GM18526 (cell line): ENCODE measurements around the gene GRM8.

Experiments used
- POLR2A ChIP-seq: IDR thresholded peaks from 3 replicates; pipeline ENCODE4 v1.6.1; 2011; ENCODE audit not compliant: insufficient read length; ENCODE audit errors: extremely low read depth

The GRM8 gene

DNA sequence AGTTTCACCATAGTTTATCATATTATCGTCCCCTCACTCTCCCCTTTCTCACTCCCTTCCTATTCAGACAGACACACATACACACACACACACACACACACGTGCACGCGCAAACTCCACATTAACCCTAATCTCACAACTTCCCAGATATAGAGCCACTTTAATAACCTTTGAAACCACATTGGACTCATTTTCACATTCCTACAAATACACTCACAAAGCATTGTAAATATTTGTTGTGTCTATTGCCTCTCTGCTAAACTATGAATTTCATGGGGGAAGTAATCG, 433.6 kb downstream of the GRM8 start:
- no peak for TF ChIP-seq POLR2A

DNA sequence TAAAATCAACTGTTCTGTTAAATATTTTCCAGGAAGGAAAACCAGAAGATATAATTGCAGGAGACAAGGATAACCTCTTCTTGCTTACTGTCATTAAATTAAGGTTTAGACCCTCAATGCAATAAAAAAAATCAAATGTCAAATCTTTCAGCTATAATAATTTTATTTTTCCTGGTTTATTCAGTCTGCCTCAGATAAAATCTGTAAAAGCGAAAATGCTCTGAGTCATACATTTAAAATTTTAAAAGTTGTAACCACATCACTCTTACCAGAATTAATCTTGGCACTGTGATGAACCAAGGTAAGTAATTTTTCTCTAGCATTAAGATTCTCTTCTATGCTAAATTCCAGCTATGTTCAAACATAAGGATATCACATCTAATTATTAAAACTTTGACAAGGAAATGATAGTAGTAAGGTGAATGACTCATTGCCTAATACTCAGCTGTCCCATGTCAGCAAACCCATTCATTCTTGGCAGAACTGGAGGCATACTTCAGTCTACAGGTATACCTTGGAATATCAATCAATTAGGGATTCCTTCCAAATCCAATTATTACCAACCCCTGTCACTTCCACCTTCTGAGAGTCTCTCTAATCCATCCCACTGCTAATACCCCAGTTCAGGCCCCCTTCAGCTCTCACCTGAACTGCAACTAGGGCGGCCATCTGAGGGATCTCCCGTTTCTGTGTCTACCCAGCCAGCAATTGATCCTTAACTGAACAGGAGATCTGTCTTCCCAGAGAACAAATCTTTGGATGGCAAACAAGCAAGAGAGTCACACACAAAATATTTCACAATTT, 434.1 kb downstream of the GRM8 start:
- TF ChIP-seq POLR2A = no peak

DNA sequence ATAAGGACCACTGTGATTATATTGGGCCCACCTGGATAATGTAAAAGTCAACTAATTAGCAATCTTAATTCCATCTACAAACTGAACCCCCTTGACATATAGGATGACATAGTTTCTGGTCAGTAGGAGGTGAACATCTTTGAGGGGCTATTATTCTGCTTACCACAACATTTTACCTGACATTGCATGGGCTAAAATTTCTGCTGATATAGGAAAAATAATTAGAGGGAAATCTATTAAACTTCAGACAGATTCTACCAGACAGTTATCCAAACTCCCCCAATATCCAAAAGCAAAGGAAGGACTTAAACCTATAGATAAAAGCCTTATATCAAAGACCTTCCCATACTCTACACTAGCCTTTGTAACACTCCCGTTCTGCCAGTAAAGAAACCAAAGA, 443.6 kb downstream of the GRM8 start:
- no peak for TF ChIP-seq POLR2A

DNA sequence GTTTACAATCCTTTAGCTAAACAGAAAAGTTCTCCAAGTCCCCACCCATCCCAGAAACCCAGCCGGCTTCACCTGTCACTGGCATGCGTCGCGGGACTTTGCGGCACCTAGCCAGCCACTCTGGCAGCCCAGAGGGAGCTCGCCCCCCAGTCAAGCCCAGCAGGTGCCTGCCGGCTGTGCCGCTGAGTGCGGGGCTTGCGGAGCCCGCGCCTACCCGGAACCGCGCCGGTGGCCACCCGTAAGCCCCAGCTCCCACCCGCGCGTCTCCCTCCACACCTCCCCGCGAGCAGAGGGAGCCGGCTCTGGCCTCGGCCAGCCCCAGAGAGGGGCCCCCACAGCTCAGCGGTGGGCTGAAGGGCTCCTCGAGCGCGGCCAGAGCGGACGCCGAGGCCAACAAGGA, 446.1 kb downstream of the GRM8 start:
- TF ChIP-seq POLR2A = no peak

DNA sequence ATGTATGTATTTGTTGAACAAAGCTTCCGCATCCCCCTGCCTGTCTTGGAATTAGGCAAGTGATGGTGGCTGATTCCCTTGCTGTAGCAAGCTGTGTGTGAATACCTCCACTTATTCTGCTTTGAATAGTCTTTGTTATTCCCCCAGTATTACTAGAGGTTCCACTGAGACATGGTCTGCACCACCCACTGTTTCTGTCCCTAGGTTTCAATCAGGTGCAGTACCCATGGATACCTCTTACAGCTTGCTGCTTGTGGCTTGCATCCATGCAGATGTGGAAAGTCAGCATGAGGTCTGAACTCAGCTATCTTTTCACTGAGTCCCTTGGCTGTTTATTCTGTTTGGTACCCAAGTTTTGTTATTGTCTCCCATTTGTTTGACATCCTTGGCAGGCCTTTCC, 447.4 kb downstream of the GRM8 start:
- no peak for TF ChIP-seq POLR2A

DNA sequence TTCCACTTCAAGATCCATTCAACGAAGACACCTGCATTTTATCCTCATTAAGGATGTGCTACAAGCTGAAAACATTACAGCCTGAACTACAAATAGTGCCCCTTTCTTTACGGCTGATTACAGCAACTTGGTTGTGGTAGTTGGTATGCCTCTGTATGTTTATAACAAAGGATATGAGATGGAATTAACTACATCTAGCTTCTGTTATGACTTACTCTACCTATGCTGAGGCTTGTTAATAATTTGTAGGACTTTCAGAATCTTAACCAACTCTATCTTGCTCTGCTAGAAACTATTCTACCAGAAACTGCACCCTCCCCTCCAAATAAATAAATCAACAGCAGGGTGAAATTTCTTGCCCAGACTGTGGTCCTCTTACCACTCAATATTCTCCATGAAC, 448.1 kb downstream of the GRM8 start:
- TF ChIP-seq POLR2A = no peak

DNA sequence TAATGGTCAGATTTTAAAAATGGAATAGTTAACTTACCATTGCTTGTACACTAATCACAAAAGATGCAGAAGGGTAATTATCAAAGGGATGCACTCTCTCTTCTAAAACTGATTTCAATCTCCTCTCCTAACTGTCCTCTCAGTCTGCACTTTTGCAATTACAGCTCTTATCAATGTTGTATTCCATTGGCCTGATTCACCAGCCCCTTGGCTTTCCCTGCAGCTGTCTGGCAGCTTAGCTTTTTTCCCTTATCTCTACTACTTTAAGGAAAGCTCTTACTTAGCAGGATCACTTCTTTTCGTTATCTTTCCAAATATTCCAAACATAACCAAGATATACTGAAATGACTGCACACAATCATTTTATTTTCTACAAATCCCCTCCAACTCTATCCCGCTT, 448.8 kb downstream of the GRM8 start:
- no peak for TF ChIP-seq POLR2A

DNA sequence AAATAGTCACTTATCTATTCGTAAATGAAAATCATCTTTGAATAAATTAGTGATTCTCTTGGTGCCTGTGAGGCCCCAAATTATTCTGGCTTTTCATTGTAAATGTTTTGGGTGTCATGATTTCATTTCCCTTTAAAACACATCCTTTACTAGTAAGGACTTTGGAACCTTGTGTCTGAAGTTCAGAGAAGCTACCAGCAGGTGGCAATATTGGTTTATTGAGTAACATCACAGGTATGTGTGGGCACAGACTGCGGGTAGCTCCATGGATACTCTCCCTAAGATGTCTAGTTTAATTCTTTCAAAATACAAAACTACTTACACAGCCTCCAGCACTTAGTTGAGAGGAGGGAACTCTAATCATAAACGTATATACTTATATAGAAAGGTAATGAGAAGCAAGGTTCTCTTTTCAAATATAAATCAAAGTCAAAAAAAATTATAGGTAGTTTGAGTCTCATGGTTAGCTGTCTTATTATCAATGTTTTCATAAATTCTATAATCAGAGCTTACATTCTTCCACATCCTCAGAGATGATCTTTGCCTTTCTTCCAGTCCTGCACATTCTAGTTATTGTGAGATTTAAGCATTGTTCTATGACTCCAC, 449.6 kb downstream of the GRM8 start:
- no peak for TF ChIP-seq POLR2A

DNA sequence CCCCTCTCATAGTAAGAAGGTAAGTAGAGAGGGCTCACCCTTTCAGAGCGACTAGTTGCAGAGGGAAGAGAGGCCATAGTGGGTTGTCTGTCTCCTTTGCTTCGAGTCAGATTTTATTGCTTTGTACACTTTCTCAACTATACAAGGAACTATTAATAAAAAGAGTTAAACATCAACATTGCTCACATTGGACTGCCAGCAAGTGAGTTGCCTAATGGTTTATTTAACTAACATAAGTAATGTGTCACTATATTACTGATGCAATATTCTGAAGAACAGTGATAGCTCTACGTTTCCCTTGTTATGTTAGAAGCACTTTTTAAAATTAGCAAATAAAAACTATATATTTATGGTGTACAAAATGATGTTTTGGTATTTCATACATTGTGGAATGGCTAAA, 451.0 kb downstream of the GRM8 start:
- no peak for TF ChIP-seq POLR2A

DNA sequence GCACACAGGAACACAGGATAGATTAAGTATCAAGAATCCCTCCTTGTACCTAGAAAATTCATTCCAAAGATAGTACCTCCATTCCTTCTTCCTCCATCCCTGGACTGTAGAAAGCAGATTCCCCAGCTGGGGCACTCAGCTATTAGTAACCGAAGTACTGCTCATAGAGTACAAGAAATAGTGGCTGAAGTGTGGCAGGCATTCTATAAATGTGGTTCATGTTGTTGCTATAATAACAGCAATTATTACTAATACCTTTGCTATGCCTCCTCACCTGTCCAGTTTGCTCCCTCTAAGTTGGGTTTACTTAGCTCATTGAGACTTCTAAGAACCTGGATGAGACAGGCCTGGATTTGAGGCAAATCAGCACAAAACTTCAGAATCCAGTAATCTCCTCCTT, 453.2 kb downstream of the GRM8 start:
- TF ChIP-seq POLR2A = no peak

DNA sequence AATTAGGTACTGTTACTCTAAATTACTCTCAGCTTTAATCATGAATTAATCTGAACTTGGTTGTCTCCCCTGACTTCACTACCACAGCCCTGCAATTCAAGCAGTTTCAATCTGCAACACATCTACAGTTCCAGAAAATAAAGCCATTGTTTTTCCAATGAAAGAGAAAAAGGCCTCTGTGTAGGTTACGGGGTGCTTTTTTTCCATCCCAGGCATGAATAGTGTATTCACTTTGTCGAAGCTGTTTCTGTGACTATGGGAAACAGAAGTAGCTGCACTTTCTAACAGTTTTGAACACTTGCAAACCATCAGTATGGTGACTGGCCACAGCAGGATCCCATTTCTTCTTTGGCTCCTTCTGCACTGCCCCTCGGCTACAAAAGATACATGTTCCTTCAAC, 460.2 kb downstream of the GRM8 start:
- no peak for TF ChIP-seq POLR2A

DNA sequence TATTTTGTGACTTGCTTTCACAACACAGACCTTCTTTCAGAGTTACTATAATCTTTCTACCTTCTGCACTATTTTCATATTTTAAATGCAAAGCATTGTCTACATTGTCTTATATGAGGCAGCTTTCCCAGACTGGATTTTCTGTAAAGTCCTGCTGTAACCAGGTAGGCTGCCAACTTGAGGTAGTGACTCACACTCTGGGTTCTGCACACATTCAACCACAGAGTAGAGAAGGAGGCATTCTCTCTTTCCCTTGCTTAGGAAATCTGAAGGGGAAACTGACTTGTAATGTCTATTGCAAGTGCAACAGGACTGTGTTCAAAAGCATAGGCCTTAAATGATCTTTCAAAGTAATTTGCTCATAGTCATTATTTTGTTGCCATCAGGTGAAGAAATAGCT, 461.4 kb downstream of the GRM8 start:
- TF ChIP-seq POLR2A = no peak

DNA sequence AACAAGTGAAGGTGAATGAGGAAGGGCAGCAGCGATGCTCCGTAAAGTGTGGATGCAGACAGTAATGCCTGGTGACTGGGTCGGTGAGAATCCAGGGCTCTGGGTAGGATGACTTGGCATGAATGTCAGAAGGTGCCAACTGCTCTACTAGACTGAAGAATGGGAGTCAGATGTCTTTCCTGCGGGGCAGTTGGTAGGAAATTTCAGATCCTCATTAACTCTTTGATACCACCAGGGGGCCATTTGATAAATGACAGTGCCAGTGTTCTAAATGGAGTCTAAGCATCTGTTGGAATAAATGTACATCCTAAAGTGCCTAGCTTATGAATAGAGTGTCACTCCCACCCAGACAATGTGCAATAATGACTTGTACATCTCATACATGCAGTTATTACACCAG, 462.0 kb downstream of the GRM8 start:
- no peak for TF ChIP-seq POLR2A

DNA sequence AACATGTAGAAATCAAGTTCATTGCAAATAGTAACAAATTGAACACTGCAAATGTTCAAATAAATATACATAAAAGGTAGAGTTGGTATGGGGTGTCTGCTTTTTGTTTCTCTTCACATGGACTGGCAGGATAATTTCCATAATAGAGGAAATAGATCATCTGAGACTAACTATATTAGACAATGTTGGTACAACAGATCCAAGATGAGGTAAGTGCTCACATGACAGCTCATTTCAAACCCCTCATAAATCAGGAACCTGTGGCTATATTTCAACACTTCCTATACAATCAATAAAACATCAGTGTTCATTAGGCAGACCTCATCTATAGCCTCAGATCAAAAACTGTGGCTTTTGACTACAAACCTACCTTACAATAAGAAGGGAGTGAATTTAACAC, 469.1 kb downstream of the GRM8 start:
- no peak for TF ChIP-seq POLR2A

DNA sequence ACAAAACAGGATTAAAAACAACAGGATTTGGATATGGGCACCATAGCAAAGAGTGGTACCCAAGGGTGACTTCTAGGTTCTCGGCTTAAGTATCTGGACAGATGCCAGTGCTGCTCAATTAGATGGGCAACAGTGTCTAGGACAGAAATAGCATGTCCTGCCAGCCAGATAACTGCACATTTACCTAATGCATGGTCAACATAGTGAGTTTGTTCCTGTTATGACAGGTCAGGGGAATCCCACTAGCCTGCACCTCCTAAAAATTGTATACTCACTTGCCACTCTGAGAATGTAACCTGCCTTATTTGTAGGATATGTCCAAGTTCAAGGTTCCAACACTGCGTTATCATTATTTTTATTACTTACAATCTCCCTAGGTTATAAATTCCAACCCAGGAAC, 471.7 kb downstream of the GRM8 start:
- no peak for TF ChIP-seq POLR2A

DNA sequence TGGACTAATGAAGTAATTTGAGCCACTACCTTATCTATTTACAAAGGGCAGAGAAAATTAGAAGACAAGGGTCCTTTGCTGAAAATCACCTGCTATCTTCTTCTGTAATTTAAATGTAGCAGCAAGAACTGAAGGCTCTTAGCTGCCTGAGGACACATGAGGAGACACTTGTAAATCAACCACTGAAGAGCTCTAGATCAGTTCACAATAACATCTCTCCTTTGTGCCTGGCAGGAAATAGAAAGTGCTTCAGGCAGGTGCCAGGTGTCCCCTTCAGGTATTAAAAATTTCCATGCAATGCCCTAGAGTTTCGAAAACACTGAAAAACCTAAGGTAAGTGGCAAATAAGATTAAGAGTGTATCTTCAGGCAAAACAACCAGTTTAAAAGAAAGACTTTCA, 474.6 kb downstream of the GRM8 start:
- TF ChIP-seq POLR2A = no peak

DNA sequence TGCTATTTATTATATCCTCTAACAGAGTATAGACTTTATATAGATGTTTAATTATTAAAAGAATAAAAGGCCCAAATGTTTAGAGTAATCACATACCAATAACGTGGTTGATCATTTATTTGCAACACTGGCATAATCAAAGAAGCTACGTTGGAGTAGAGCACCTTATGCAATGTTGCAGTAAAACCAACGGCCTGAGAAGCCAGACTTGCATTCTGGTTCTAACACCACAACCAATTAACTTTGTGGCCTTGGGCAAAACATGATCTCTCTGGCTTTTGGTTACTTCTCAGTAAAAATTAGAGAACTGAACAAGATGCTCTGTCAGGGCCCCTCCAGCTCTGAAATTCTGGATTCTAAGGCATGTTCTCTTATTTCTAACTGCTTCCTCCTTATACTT, 476.2 kb downstream of the GRM8 start:
- TF ChIP-seq POLR2A = no peak
